Measurements from ENCODE around the gene PSD4. TPM values are rescaled to one million over a fixed set of nuclear protein-coding genes. Genes with fewer than 3 reads are reported as not detected.

The PSD4 gene
- total RNA-seq, 1 experiment from 2014 or later, result 0.60 TPM

DNA sequence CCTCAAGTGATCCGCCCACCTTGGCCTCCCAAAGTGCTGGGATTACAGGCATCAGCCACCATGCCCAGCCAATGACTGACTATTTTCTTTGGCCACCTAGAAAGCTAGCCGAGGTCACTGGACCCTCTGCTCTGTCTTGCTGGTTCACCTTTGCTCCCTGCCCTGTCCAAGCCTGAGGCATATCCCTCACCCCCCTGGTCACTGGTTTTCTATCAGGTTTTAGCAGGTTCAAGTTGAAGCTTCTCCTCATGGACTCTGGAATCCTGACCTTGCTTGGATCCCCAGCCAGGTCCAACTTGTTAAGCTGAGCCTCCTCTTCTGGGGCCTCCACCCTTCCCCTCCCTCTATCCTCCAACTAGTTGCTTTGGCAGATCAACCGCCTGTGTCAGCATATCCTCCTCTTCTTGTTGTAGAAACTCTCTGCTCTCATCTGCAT lies 71.5 kb downstream of the PSD4 start:
- CTCF ChIA-PET, result no interaction called here
- no peak for TF ChIP-seq EZH2 (IDR thresholded peaks at IDR 0.05; ENCODE audit: borderline replicate concordance, low read depth, low read length, poor library complexity, severe bottlenecking)
- TF ChIP-seq, protein P1, sequence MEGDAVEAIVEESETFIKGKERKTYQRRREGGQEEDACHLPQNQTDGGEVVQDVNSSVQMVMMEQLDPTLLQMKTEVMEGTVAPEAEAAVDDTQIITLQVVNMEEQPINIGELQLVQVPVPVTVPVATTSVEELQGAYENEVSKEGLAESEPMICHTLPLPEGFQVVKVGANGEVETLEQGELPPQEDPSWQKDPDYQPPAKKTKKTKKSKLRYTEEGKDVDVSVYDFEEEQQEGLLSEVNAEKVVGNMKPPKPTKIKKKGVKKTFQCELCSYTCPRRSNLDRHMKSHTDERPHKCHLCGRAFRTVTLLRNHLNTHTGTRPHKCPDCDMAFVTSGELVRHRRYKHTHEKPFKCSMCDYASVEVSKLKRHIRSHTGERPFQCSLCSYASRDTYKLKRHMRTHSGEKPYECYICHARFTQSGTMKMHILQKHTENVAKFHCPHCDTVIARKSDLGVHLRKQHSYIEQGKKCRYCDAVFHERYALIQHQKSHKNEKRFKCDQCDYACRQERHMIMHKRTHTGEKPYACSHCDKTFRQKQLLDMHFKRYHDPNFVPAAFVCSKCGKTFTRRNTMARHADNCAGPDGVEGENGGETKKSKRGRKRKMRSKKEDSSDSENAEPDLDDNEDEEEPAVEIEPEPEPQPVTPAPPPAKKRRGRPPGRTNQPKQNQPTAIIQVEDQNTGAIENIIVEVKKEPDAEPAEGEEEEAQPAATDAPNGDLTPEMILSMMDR (conservative IDR thresholded peaks at IDR 0.05; ENCODE audit: low read depth, low read length), result no peak

GRCh38 chr2:113246606-113247005 lies 72.8 kb downstream of the PSD4 start:
- Histone ChIP-seq H3K4me3 (ENCODE audit: low read depth, low read length, poor library complexity, severe bottlenecking) (no peak overlapping the region), H3K27ac (ENCODE audit: low read depth, low read length, poor library complexity, severe bottlenecking) (no peak overlapping the region), H3K9me3 (ENCODE audit: low read depth, low read length, poor library complexity, severe bottlenecking) (no peaks in the 10 kb centered on the region), H3K4me1 (ENCODE audit: insufficient read depth, low read length, poor library complexity, severe bottlenecking) (peaks cover 5% of the 10 kb centered on the region), H3K27me3 (replicated peaks; ENCODE audit: insufficient read depth, low read depth, low read length, poor library complexity) (no peaks in the 10 kb centered on the region), H3K36me3 (ENCODE audit: insufficient read depth, low read length, poor library complexity, severe bottlenecking) (no peaks in the 10 kb centered on the region)
- no TSS peak for BruUV-seq (replicated peaks)
- no peak for TF ChIP-seq EZH2 (IDR thresholded peaks at IDR 0.05; ENCODE audit: borderline replicate concordance, low read depth, low read length, poor library complexity, severe bottlenecking)
- TF ChIP-seq, protein P1 (conservative IDR thresholded peaks at IDR 0.05; ENCODE audit: low read depth, low read length), result no peak
- intact Hi-C loops (cut with micrococcal nuclease; ENCODE audit: unreplicated experiment), result loop anchor here (5.0 kb wide), 1 partner anchor 109 kb away; no protein-coding TSS in a partner anchor
- DNase-seq (ENCODE audit: low spot score), result no peak
- POLR2A ChIA-PET (ENCODE audit: low non-redundant PET), result no interaction called here
- CTCF ChIA-PET, result no interaction called here

More for the DNA sequence above, 71.5 kb downstream of the PSD4 start:
- BruUV-seq (replicated peaks), result no TSS peak
- H3K27me3 ChIP-seq (replicated peaks; ENCODE audit: insufficient read depth, low read depth, low read length, poor library complexity), result no peaks in the 10 kb centered on the region
- POLR2A ChIA-PET (ENCODE audit: low non-redundant PET), result no interaction called here
- H3K4me3 ChIP-seq (ENCODE audit: low read depth, low read length, poor library complexity, severe bottlenecking), result no peak overlapping the region
- peaks cover 18% of the 10 kb centered on the region for H3K4me1 ChIP-seq (ENCODE audit: insufficient read depth, low read length, poor library complexity, severe bottlenecking)
- no peaks in the 10 kb centered on the region for H3K36me3 ChIP-seq (ENCODE audit: insufficient read depth, low read length, poor library complexity, severe bottlenecking)
- intact Hi-C loops (cut with micrococcal nuclease; ENCODE audit: unreplicated experiment), result loop anchor here (5.0 kb wide), 1 partner anchor 108 kb away; no protein-coding TSS in a partner anchor
- no peaks in the 10 kb centered on the region for H3K9me3 ChIP-seq (ENCODE audit: low read depth, low read length, poor library complexity, severe bottlenecking)
- H3K27ac ChIP-seq (ENCODE audit: low read depth, low read length, poor library complexity, severe bottlenecking), result no peak overlapping the region
- DNase-seq (ENCODE audit: low spot score), result no peak

DNA sequence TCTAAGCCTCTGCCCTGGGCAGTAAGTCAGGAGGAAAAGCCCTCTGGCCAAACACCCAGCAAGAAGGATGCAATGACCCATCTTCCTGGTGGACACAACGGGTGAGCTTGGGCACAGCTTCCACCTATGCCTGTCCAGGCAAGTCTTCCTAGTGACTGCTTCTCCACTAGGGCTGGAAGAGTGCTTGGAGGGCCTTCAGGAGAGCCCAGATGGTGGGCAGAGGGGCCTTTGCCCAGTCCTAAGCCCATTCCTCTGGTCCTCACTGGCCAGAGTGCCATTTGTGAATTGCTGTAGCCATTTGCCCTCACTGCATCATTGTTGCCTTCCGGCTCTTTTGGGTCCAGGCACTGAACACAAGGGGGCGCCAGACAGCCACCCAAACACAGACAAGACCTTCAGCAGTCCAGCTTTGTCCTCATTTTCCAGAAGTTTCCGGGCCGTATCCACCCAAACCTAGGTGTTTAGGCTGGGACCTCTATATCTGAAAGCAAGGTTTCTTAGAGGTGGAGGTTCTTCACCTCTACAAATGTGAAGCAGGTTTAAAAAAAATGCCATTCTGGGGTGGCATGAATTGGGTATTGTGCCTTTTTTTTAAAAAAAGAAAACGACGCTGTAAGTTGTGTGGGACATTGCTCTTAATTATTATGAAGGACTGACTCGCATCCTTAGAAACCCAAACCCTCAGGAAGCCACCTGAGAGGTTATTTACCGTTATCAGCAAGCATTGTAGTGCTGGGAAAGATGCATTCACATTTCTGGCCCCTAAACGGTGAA lies 75.4 kb downstream of the PSD4 start:
- intact Hi-C loops (cut with micrococcal nuclease; ENCODE audit: unreplicated experiment), result loop anchor here (1.0 to 5.0 kb wide), 3 partner anchors 44 to 121 kb away; no protein-coding TSS in a partner anchor
- Histone ChIP-seq H3K36me3 (ENCODE audit: insufficient read depth, low read length, poor library complexity, severe bottlenecking) (no peaks in the 10 kb centered on the region), H3K27ac (ENCODE audit: low read depth, low read length, poor library complexity, severe bottlenecking) (no peak overlapping the region), H3K9me3 (ENCODE audit: low read depth, low read length, poor library complexity, severe bottlenecking) (no peaks in the 10 kb centered on the region), H3K27me3 (replicated peaks; ENCODE audit: insufficient read depth, low read depth, low read length, poor library complexity) (no peaks in the 10 kb centered on the region), H3K4me3 (ENCODE audit: low read depth, low read length, poor library complexity, severe bottlenecking) (no peak overlapping the region), H3K4me1 (ENCODE audit: insufficient read depth, low read length, poor library complexity, severe bottlenecking) (no peaks in the 10 kb centered on the region)
- POLR2A ChIA-PET (ENCODE audit: low non-redundant PET), result no interaction called here
- CTCF ChIA-PET, result interaction anchor here (0.8 to 1.8 kb wide), 3 partner anchors 9 to 111 kb away, joined by 3 to 14 read pairs (median 11); no protein-coding TSS in a partner anchor
- no TSS peak for BruUV-seq (replicated peaks)
- DNase-seq (ENCODE audit: low spot score), result peak; percentile 80
- TF ChIP-seq, protein P1 (conservative IDR thresholded peaks at IDR 0.05; ENCODE audit: low read depth, low read length), result peak; percentile 95
- no peak for TF ChIP-seq EZH2 (IDR thresholded peaks at IDR 0.05; ENCODE audit: borderline replicate concordance, low read depth, low read length, poor library complexity, severe bottlenecking)
